ENCODE data around the gene BPIFB6.

- TF ChIP-seq POLR2A (IDR thresholded peaks at IDR 0.05; ENCODE audit: low read depth, low read length) (no peak), EZH2 (IDR thresholded peaks at IDR 0.05; ENCODE audit: borderline replicate concordance, low read depth, low read length, severe bottlenecking) (no peak), CTCF (IDR thresholded peaks at IDR 0.05; ENCODE audit: extremely low read depth in 1 of 2, insufficient read depth in 1 of 2, low read depth in 1 of 2, low read length in 2 of 2) (no peak)
These were observed 3.4 kb upstream of the BPIFB6 start for GRCh38 chr20:33027769-33028751.

Data from endothelial cell of umbilical vein (primary cell).